ENCODE measurements around the gene ZNF8.
"Not testable (repeated sequence)": the region's sequence is repeated elsewhere in the genome, so short reads cannot be mapped to it uniquely, and the experiment has no call there.

Gene ZNF8

GRCh38 chr19:58278541-58279041, at the start of gene ZNF8:
Gene ZNF8, plus strand, starts transcription at chr19:58278955. Its CDS starts 127 bp downstream, at chr19:58279082.
- peak; percentile 93 to 96 for DNase-seq (ENCODE audit: low read depth in 2 of 2, low spot score in 1 of 2)

GRCh38 chr19:58229255-58229639, 49.5 kb upstream of the ZNF8 start:
- DNase-seq (ENCODE audit: low read depth in 2 of 2, low spot score in 1 of 2): no peak

DNA sequence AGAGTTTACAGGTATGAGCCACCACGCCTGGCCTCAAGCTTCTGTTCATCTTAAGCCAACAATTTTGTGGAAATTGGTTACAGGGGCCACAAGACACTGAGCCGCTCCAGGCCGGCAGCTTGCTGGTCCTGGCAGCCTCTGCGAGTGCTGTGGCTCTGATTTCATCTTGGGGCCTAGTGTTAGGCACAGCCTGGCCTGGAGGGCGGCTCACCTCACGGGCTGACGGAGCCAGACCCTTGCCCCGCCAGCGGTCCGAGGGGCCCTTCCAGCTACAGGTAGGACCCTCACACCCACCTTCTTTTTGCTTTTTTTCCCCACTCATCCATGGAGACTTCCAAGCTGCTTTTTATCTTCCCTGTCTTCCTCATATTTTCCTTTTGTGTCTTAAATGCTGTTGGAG, 41.4 kb upstream of the ZNF8 start:
- DNase-seq (ENCODE audit: low read depth in 2 of 2, low spot score in 1 of 2): no peak

- DNase-seq (ENCODE audit: low read depth in 2 of 2, low spot score in 1 of 2): no peak
Observed at GRCh38 chr19:58243351-58243750, 35.4 kb upstream of the ZNF8 start.

GRCh38 chr19:58248886-58249285, 29.9 kb upstream of the ZNF8 start:
- no peak for DNase-seq (ENCODE audit: low read depth in 2 of 2, low spot score in 1 of 2)

DNA sequence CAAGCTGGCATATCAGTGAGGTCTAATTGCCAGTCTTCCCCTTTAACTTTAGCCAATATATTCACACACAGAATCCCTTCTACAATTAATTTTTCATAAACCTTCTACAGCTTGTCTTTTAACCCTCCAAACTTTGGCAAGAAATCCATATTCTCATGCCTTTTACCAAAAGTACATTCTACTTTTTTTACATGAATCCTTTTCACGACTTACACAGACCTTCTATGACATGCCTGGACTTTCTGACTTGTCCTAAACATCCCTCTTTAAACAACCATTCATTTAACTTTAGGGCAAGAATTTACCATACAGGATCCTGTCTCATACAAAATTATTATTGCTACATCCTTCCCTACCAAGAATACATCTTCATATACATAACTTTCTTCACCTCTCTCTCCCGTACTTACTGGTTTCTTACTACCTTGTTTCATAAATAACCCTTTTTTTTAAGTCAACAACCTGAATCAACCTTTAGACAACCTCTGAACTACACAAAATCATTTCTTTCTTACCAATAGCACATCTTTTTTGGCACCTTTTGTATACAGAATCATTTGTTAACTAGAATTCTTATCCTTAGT, 26.6 kb upstream of the ZNF8 start:
- DNase-seq (ENCODE audit: low read depth in 2 of 2, low spot score in 1 of 2): no peak

DNA sequence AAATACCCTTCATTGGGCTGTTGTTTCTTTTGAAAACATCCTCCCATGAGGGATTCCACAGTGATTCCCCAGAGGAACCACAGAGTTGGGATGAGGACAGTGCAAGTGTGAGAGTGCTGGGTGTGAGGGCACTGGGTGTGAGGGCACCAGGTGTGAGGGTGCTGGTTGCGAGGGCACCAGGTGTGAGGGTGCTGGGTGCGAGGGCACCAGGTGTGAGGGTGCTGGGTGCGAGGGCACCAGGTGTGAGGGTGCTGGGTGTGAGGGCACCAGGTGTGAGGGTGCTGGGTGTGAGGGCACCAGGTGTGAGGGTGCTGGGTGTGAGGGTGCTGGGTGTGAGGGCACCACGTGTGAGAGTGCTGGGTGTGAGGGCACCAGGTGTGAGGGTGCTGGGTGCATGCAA, 20.5 kb upstream of the ZNF8 start:
- not testable (repeated sequence) for DNase-seq (ENCODE audit: low read depth in 2 of 2, low spot score in 1 of 2)

DNA sequence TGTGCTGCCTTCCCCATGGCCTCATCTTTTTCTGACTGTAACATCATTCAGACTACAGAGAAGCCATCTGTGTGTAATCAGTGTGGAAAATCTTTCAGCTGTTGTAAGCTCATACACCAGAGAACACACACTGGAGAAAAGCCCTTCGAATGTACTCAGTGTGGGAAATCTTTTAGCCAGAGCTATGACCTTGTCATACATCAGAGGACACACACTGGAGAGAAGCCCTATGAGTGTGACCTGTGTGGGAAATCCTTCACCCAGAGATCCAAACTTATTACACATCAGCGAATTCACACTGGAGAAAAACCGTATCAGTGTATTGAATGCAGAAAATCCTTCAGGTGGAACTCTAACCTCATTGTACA, 17.2 kb upstream of the ZNF8 start:
- no peak for DNase-seq (ENCODE audit: low read depth in 2 of 2, low spot score in 1 of 2)

DNA sequence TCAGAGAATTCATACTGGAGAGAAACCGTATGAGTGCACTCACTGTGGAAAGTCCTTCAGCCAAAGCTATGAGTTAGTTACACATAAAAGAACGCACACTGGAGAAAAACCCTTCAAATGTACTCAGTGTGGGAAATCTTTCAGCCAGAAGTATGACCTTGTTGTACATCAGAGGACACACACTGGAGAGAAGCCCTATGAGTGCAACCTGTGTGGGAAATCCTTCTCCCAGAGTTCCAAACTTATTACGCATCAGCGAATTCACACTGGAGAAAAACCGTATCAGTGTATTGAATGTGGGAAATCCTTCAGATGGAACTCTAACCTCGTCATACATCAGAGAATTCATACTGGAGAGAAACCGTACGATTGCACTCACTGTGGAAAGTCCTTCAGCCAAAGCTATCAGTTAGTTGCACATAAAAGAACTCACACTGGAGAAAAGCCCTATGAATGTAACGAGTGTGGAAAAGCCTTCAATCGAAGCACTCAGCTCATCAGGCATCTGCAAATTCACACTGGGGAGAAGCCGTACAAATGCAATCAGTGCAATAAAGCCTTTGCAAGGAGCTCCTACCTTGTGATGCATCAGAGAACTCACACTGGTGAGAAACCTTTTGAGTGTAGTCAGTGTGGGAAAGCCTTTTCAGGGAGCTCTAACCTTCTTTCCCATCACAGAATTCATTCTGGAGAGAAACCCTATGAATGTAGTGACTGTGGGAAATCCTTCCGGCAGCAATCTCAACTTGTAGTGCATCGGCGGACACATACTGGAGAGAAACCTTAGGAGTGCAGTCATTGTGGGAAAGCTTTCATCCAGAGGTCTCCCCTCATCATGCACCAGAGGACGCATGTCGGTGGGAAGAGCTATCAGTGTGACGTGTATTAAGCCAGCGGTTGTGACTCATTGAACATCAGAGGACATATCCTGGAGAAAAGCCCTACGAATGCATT, 16.5 kb upstream of the ZNF8 start:
- no peak for DNase-seq (ENCODE audit: low read depth in 2 of 2, low spot score in 1 of 2)

DNA sequence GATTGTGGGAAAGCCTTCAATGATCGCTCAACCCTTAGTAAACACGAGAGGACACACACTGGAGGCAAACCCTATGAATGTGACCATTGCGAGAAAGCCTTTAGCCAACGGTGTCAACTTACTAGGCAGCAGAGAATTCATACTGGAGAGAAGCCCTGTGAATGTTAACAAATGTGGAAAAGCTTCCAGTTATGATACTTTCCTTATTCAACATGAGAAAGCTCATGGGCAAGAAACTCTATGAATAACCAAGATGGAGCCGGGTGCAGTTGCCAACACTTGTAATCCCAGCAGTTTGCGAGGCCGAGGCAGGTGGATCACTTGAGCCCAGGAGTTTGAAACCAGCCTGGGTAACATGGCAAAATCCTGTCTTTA, 15.8 kb upstream of the ZNF8 start:
- no peak for DNase-seq (ENCODE audit: low read depth in 2 of 2, low spot score in 1 of 2)

DNA sequence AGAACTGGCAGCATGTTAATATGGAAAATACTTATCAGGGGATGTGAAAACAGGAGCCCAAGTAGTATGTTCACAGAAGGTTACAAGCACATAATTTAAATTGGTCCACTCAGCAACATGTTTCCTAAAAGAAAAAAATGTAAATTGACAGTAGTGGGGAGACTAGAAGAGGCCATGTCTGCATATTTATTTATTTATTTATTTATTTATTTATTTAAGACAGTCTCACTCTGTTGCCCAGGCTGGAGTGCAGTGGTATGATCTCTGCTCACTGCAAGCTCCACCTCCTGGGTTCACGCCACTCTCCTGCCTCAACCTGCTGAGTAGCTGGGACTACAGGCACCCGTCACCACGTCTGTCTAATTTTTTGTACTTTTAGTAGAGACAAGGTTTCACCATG, 13.7 kb upstream of the ZNF8 start:
- DNase-seq (ENCODE audit: low read depth in 2 of 2, low spot score in 1 of 2): no peak

GRCh38 chr19:58268344-58268743, 10.4 kb upstream of the ZNF8 start:
- DNase-seq (ENCODE audit: low read depth in 2 of 2, low spot score in 1 of 2): no peak

DNA sequence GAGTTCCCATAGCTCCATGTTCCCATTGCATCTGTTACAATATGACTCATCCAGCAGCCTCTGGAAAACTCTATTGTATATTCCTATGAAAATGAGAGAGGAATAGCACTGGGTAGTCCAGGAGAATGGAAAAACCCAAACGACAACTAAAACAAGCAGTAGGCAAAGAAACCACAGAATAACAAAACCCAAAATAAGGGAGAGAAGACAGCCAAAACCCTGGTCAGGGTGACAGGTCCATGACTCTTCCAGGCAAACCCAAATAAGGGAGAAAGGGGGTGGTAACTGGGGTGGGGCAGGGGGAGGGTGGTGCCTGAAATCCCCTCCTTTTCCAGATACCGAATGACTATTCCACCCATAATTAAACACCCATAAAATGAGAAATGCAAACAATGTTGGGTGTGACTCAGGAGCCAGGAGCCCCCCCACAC, 4.0 kb upstream of the ZNF8 start:
- DNase-seq (ENCODE audit: low read depth in 2 of 2, low spot score in 1 of 2): no peak

- DNase-seq (ENCODE audit: low read depth in 2 of 2, low spot score in 1 of 2): no peak
Observed at GRCh38 chr19:58275564-58275963, 3.2 kb upstream of the ZNF8 start.

- DNase-seq (ENCODE audit: low read depth in 2 of 2, low spot score in 1 of 2): no peak
Observed at GRCh38 chr19:58277197-58277596, 1.6 kb upstream of the ZNF8 start.

GRCh38 chr19:58277748-58278540, 811 bp upstream of the ZNF8 start:
- DNase-seq (ENCODE audit: low read depth in 2 of 2, low spot score in 1 of 2): no peak

- DNase-seq (ENCODE audit: low read depth in 2 of 2, low spot score in 1 of 2): peak in 1 of 2 donors; percentile 15
Observed at GRCh38 chr19:58279042-58279924, 528 bp downstream of the ZNF8 start.

- DNase-seq (ENCODE audit: low read depth in 2 of 2, low spot score in 1 of 2): no peak
Observed at GRCh38 chr19:58279925-58280316, 1.2 kb downstream of the ZNF8 start.

GRCh38 chr19:58284199-58284598, 5.4 kb downstream of the ZNF8 start:
- no peak for DNase-seq (ENCODE audit: low read depth in 2 of 2, low spot score in 1 of 2)

- DNase-seq (ENCODE audit: low read depth in 2 of 2, low spot score in 1 of 2): no peak
Observed at GRCh38 chr19:58291943-58292342, 13.2 kb downstream of the ZNF8 start.
